Left hindlimb (tissue), 1 donor: ENCODE measurements around the gene PWWP2A.

Experiments
- DNase-seq: peaks from one replicate; pipeline ENCODE4 v3.0.0-alpha.2; 2018

Gene PWWP2A

DNA sequence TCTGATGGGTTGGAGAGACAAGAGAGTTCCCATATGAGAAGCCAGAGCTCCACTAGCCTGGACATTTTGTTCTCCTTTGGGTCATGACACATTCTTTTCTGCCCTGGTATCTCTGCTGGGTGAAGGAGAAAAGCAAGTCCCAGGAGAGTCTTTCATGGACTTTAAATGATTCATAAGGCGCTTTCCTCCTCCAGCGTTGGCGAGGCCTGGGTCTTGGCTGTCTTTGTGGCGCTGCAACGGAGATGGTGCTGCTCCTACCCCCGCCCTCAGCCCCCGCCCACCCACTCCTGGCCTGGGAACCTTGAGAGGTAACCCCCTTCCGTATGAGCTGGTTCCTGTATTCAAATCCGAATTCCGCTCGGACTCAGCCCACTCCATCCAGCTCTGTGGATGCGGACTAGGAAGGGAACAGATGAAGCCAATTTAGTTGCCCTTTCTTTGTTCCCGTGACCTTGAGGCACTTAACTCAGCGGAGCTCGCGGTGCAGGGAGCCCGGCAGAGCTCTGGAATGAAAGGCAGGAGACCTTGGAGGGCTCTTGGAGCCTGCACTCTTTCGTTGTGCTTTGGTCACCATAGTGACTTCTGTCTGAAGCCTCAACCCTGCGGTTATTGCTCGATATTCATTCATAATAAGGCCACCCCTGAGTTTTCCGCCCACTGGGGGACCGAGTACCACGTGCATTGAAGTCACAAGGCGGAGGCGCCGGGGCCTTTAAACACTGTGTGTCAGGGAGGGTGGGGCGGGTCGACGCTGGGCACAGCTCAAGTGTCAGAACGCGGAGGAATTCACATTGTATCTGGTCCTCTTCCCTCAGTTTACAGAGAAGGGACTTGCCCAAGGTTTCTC, 14.0 kb upstream of the PWWP2A start:
- peak; percentile 47 for DNase-seq

DNA sequence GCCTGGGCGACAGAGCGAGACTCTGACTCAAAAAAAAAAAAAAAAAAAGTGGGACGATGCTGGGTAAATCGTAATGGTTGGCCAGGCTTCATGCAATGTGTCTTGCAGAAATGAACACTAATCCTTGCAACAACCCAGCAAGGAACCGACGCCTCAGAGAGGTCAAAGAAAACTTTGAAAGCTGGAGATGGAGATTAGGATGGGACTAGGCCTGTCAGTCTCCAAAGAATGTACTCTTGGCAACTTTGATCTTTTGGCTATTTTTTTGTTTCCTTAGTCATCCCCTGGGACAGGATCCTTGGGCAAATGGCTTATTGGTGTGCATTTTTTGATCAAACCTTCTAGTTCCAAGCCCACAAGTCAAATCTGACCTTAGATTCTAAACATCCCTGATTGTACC, 10.6 kb upstream of the PWWP2A start:
- DNase-seq = no peak

DNA sequence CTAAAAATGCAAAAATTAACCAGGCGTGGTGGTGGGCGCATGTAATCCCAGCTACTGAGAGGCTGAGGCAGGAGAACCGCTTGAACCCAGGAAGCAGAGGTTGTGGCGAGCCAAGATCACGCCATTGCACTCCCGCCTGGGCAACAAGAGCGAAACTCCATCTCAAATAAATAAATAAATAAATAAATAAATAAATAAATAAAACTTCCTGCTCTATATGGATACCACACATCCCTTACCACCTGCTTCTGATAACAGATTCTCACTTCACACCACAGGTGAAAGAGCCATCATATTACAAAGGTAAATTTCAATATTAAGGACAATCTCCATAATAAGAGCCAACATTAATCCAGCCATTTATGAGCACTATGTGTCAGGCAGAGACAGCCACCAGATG, 9.4 kb upstream of the PWWP2A start:
- DNase-seq = no peak

DNA sequence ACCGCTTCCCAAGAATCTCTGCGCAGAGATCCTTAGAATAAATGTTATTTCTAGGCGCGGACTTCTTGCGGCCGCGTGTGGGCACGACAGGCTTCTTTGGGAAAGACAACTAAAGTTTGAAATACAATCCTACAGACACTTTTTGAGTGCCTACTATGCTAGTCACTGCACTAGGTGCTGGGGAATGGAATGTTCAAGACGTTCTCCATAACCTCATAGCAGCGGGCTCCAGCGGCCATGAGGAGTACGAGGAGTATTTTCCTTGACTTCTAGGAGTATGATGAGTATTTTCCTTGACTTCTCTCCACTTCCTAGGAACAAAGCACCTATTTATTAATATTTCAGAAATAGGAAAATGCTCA, 636 bp upstream of the PWWP2A start:
- DNase-seq = no peak

DNA sequence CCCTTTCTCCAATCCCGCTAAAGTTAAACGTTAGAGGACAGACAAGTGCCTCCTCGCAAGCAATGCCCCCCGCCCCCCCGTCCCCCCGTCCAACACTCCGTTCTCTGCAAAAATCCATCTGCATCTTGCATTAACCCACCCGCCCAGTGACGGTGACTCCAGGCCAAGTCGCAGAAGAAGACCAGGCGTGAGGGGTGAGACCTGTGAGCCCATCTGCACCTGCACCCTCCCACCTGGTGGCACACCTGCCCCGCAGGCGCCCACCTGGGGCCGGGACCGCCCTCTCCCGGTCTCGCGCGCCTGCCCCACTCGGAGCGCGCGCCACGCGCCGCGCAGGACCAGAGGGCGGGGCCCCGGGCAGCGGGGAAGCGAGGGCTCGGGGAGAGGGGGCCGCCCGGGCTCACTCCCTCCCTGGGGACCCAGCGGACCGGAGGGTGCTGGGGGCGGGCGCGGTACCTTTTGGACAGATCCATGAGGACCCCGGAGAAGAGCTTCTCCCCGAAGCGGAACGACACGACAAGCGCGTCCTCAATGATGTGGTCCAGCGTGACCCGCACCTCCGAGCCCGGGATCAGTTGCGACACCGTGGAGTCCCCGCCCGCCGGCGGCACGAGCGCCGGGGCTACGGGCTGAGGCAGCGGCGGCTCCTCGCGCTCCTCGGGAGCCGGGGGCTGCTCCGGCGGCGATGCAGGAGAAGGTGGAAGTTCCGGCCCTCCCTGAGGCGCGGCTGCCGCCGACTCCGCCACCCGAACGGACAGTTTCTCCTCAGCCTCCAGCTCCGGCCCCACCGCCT, 705 bp downstream of the PWWP2A start:
- DNase-seq = peak; percentile 62

DNA sequence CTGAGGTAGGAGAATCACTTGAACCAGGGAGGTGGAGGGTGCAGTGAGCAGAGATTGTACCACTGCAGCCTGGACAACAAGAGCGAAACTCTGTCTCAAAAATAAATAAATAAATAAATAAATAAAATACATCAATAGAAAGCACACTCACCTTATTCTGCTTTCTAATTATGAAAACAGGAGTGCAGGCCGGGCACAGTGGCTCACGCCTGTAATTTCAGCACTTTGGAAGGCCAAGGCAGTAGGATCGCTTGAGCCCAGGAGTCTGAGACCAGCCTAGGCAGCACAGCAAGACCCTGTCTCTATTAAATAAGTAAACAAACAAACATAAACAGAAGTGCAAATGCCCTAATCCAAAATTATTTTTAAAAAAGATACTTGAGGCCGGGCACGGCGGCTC, 2.3 kb downstream of the PWWP2A start:
- no peak for DNase-seq

DNA sequence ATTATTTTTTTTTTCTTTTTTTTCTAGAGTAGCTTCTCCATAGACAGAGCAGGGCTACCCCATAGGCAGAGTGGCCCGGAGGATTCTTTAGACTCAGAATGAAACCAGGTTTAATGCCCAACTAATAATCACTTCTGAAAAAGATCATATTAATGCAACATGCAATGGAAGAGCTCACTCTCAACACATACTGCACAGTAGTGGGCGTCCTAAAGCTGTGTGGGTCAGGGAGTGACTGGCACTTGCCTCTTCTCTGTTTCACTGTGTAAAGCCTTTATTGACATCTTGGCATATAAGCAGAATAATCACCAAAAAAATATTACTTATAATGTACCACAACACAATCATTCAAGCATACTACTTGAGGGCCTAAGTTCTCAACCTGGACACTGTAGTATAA, 11.1 kb downstream of the PWWP2A start:
- DNase-seq = no peak

DNA sequence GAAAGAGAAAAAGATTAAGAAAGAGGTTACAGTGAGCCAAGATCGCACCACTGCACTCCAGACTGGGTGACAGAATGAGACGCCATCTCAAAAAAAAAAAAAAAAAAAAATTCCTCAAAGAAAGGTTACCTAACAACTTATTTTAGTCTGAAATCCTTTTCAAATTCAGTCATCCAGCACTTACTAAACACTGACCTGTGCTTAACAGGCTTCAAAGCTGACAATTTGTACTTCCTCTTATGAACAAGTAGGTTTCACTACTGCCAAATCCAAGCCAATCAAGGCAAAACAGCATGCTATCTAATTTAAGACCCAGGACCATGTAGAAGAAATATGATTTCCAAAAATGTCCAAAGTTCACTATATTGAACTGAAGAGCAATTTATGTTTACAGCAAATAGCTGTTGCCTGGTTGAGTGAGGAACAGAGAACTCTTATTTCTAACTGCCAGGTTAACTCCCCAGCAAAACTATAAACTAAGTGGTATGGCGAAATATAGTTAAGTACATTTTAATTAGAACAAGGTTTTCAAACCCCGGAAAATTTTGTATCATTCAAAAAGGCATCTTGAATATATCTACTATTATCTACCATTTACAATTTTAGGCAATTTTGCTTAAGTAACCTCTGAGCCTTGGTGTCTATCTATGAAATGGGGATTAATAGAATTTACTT, 13.4 kb downstream of the PWWP2A start:
- no peak for DNase-seq

DNA sequence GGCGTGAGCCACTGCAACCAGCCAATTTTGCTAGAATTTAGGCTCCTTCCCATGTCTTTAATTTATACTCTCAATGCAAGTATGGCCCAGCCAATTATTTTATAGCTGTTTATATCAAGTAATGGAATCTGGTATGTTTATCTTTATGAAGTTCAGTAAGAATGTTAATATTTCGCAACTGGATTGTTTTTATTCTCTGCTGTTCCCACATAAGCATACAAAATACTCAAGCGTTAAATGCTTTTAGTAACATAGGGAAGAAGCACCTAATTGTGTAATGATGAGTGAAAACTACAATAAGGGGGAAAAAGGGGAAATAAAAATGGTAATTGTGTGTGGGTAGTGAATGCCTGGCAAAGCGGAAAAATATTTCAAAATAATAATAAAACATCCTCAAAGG, 21.3 kb downstream of the PWWP2A start:
- DNase-seq = no peak

DNA sequence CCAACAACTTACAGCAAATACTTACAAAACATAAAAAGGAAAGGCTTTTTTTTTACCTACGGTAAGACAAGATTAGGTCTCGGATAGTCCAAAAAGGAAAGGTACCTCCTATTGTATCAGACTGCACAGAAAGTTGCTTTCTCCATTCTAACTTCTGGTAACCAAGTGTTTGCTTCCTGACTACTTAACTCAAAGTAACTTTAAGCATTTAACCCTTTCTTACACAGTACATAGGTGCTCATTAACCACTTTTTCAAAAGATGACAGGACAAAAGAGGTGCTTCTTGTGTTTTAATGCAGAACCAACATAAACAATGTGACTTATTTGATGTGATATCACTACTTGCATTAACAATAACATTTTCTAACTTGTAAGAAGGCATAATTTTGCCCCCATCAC, 23.1 kb downstream of the PWWP2A start:
- no peak for DNase-seq

DNA sequence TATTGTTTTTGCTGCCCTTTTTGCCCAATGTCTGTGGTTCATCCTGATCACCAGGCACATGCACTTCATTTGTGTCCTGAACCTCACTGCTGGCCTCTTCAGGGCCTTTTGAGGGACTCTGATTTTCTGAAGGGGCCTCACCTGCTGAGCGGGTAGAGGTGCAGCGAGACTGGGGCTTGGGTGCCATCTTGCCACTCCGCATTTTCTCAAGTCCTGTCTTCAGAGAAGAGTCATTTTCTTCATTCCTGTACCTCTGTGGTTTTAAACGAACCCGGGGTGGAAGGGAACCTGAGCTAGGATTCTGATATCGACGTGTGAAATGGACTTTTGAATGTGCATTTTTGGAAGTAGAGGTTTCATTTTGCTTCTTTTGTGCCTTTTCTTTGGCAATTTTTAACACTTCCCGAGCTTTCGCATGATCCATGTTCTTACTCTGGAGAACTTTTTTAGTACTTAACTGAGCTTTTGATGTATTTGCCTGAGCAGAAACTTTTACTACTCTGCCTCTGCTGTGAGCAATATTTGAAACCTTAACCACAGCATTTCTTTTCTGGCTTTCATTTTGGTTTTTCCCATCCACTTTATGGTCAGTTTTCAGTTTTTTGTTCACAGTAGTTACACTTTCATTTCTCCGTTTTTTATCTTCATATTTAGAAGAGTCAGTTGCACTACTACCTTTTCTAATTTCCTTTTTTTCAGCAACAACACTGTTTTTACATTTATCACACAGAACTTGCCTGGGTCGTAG, 26.1 kb downstream of the PWWP2A start:
- no peak for DNase-seq

DNA sequence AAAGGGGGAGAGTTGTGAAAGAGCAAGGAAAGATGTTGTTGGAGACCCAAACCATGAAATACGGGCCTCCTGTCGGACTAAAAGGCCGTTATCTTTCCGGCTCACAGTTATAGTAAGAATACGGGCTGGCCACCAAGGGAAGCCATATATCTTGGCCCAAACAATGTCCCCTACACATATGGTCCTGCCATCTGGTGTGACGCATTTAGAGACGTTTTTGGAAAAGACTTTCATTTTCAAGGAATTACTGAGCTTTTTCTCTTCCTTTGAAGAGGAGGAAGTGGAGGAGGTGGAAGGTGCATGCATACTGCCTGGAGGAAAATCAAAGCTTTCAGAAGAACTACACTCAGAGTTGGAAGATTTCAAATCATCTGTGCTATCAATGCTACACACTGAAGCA, 26.7 kb downstream of the PWWP2A start:
- DNase-seq = no peak

DNA sequence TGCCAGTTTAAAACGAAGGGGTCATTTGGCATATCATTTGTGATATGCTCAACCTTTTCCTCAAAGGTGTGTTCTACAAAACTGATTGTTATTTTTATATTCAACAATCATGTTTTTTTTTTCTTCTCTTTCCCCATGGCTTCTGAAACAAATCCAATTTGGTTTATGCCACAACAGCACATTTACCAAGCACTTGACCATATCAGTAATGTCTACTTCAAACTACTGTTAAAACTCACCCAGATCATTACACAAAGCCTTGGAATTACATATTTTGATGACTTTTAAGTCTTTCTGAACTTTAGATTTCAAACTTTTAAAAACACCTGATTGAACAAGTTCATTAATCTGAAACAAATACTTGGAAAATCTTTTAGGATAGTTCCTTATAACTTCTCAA, 29.2 kb downstream of the PWWP2A start:
- DNase-seq = no peak

DNA sequence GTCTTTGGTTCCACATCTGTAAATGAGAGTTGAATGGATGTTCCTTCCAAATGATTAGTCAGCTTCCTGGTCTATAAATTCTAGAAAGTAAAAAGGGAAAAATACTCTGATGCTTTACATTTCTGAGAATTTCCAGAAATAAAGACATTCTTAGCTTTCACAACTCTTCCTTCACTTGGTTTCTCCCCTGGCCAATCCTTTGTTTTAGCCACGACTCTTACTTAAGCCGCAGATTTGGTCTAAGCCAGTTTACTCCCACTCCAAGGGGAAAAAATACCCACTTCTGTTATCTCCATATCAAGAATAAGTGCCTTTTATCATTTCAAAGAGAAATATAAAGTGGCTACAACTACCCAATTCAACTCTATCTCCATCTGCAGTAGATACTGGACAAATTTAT, 29.7 kb downstream of the PWWP2A start:
- no peak for DNase-seq

DNA sequence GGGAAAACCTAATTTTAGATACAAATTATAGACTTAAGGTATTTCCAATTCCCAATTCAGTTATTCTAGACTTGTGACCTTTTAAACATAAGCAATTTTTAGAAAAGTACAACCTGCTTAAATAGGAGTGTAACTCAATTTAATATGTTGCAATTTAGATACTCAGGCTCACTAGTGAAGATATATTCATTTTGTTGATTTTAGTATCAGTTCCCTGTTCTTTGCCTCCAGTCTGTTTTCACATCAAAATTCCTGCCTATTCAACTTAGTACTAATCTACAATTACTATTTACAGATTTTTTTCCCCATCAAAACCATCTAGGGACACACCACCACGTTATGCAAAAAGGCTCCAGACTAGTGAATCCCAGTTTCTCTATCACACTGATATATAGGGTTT, 30.4 kb downstream of the PWWP2A start:
- DNase-seq = no peak

DNA sequence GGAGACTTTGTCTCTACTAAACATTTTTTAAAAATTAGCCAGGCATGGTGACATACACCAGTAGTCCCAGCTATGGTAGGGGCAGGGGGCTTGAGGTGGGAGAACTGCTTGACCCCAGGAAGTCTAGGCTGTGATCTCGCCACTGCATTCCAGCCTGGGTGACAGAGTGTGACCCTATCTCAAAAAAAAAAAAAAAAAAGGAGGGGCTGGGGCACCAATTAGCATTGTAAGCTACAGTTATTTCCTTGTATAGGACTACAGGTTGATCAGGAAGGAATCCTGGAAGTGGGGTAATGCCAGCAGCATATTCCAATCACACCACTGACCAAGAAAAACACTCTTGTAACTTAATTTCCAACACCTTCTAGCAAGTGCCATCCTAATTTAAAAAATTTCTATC, 32.1 kb downstream of the PWWP2A start:
- DNase-seq = no peak

DNA sequence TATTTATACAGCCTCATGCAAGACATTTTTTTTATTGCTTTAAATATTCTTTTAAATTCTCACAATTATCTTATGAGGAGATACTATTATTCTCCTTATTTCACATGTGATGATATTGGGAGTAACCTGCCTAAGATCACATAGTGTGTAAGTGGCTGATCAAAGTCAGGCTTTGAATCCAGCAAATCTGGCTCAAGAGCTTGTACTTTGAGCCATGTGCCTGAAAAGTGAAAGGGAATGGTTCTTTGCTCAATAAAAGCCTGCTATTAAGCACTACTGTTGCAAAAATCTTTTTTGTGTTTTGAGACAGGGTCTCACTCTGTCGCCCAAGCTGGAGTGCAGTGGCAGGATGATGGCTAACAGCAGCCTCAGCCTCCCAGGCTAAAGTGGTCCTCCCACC, 35.1 kb downstream of the PWWP2A start:
- DNase-seq = no peak

DNA sequence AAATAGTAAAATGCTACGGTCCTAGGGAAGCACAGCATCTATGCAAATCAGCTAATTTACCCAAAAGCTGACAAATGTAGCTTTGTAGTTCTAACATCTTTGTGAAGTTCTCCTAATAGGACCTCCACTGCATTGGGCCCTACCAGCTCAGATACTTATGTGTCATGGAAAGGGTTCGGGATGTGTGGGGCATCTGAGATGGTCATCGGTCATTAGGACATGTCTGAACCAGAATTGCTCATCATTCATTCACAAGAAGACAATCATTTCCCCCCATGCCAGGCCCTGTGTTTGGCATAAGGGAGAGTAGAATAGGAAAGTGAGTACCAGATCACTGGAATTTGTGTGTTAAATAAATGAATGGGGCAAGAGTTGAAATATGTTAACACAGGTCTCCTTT, 35.7 kb downstream of the PWWP2A start:
- DNase-seq = no peak

DNA sequence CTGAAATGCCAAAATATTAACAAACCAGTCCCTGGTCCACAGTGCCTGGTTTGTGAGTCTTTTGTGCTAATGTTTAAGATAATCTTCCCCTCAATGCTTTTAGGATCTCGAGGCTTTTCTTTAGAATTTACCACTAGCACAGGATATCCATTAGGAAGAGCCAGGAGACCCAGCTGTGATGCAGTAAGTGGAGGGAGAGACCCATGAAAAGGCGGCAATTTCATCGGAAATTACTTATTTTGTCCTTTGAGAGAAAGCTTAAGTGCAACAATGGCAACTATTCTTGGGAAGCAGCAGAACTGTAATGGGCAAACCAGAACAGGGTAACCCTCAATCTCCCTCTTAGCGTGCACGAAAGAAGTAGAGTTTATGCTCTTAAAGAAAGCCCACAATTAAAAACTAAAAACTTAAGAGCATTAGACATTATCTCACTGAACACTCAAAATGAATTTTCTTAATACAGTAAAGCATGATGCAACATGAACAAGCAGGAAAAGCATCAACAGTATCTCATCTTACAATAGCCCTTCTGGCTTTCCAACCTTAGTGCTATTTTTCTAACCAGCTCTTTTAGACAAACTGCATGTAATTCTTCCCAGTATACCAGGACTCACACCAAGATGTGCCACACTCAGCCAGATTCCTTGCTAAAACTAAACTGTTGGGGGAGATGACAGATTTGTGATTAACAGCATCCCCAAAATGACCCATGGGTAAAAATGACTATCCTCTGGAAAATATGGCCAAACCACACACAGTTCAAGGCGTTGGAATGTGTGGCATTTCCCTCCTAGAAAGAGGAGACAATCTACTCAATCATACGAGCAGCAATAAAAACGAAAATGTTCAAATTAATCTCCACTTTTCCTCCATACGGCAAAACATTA, 36.4 kb downstream of the PWWP2A start:
- no peak for DNase-seq

DNA sequence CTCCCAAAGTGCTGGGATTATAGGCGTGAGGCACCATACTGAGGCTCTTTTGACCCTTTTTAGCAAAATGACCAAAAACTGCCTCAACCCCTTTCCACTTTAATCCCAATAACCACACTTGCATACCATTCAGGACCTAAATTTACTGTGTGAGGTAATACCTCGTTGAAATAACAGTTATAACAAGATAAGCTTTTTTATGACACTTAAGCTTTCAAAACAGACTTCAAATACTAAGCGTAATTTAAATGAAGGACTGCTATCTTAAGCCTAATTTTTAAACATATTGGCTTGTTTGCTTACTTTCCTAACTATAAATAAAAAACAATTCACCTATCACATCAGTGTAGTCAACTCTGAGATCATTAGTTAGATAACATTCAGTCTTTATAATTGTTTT, 37.8 kb downstream of the PWWP2A start:
- no peak for DNase-seq

DNA sequence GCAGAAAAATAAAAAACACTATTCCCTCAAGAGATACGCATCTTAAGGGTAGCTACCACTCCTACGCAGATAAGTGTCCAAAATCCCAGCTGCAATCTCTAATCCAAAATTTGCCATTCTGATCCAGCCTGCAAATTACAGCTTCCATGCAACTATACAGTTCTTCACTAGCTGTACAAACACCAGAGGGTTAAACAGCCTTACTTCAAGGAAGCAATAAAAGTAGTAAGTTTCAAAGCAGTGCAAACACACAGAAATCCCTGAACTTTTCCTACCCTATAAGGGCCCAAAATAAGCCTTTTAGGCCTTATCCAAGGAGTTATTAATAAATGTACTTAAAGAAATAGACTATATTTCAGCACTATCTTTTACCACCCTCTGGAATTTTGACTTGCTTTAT, 39.5 kb downstream of the PWWP2A start:
- DNase-seq = no peak

DNA sequence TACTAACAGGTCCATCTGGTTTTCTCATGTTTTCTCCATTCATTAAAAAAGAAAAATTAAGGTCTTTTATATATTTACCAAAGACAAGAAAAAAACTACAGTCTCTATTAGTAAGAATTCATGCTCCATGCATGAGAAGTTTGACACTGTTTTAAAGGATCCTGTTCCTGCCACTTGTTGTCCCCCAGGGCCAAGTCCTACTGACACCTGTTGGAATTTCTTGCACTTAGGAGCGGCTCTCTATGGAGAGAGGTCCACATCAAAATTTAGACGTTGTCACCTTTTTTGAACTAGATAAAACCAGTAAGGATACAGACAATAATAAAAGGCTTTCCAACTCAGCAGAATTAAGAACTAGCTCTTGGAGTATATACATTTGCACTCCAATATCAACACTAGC, 42.3 kb downstream of the PWWP2A start:
- no peak for DNase-seq
